ENCODE results near the gene ACOT2. TPM values are rescaled to one million over a fixed set of nuclear protein-coding genes. Genes with fewer than 3 reads are reported as not detected.

ACOT2 gene
- total RNA-seq, 1 experiment from 2014 or later: 23.4 TPM

DNA sequence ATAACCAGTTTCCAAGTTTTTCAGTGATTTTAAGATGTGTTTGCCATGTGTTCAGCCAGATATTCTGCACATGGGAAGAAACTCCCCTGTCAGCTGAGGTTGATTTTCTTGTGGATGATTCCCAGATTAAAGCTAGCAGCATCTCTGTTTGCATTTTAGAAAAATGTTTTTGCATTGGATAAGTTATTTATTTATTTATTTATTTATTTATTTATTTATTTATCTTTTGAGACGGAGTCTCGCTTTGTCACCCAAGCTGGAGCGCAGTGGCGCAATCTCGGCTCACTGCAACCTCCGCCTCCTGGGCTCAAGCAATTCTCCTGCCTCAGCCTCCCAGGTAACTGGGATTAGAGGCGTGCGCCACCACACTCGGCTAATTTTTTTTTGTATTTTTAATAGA, 25.5 kb downstream of the ACOT2 start:
- CTCF ChIA-PET: interaction anchor here (0.6 kb wide), 1 partner anchor 68 kb away, joined by 3 read pairs; no protein-coding TSS in a partner anchor
- DNase-seq (ENCODE audit: unreplicated experiment): no peak
- no peak overlapping the region for H3K4me3 Mint-ChIP-seq (ENCODE audit: unreplicated experiment)
- H3K36me3 Mint-ChIP-seq (ENCODE audit: insufficient read depth, unreplicated experiment): no peaks in the 10 kb centered on the region
- POLR2A ChIA-PET: no interaction called here
- H3K9me3 Mint-ChIP-seq (ENCODE audit: unreplicated experiment): no peaks in the 10 kb centered on the region
- no peak overlapping the region for H3K27ac Mint-ChIP-seq (ENCODE audit: low read depth, unreplicated experiment)
- no peaks in the 10 kb centered on the region for H3K4me1 Mint-ChIP-seq (ENCODE audit: insufficient read depth, unreplicated experiment)
- intact Hi-C loops (cut with micrococcal nuclease): no loop called here
- H3K27me3 Mint-ChIP-seq (ENCODE audit: insufficient read depth, unreplicated experiment): no peaks in the 10 kb centered on the region
- TF ChIP-seq, protein P1, sequence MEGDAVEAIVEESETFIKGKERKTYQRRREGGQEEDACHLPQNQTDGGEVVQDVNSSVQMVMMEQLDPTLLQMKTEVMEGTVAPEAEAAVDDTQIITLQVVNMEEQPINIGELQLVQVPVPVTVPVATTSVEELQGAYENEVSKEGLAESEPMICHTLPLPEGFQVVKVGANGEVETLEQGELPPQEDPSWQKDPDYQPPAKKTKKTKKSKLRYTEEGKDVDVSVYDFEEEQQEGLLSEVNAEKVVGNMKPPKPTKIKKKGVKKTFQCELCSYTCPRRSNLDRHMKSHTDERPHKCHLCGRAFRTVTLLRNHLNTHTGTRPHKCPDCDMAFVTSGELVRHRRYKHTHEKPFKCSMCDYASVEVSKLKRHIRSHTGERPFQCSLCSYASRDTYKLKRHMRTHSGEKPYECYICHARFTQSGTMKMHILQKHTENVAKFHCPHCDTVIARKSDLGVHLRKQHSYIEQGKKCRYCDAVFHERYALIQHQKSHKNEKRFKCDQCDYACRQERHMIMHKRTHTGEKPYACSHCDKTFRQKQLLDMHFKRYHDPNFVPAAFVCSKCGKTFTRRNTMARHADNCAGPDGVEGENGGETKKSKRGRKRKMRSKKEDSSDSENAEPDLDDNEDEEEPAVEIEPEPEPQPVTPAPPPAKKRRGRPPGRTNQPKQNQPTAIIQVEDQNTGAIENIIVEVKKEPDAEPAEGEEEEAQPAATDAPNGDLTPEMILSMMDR (IDR thresholded peaks at IDR 0.05; ENCODE audit: unreplicated experiment): no peak
- BruUV-seq (replicated peaks): no TSS peak

DNA sequence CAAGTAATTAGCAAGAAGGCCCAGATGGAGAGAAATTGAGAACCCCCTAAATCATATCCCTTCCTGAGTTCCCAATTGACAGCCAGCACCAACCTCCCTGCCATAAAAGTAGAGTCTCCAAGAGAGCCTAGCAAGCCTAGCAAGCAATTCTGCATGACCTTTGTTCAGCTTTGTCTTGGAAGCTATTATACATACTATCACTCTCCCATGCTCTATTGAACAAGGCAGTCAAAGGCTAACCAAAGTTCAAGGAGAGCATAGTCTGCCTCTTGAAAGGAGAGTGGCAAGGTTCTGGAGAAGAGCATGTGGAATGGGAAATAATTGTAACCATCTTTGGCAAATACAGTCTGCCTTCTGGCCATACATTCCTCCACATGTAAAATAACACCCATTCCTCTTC, 30.5 kb downstream of the ACOT2 start:
- intact Hi-C loops (cut with micrococcal nuclease): no loop called here
- H3K36me3 Mint-ChIP-seq (ENCODE audit: insufficient read depth, unreplicated experiment): no peaks in the 10 kb centered on the region
- no peaks in the 10 kb centered on the region for H3K9me3 Mint-ChIP-seq (ENCODE audit: unreplicated experiment)
- TF ChIP-seq, protein P1 (IDR thresholded peaks at IDR 0.05; ENCODE audit: unreplicated experiment): no peak
- ChIA-PET CTCF (interaction anchor here (0.7 to 2.0 kb wide), 5 partner anchors 28 to 304 kb away, joined by 3 to 7 read pairs (median 4); no protein-coding TSS in a partner anchor), POLR2A (no interaction called here)
- no peak overlapping the region for H3K4me3 Mint-ChIP-seq (ENCODE audit: unreplicated experiment)
- H3K4me1 Mint-ChIP-seq (ENCODE audit: insufficient read depth, unreplicated experiment): no peaks in the 10 kb centered on the region
- no peak overlapping the region for H3K27ac Mint-ChIP-seq (ENCODE audit: low read depth, unreplicated experiment)
- DNase-seq (ENCODE audit: unreplicated experiment): no peak
- BruUV-seq (replicated peaks): no TSS peak
- H3K27me3 Mint-ChIP-seq (ENCODE audit: insufficient read depth, unreplicated experiment): no peaks in the 10 kb centered on the region

DNA sequence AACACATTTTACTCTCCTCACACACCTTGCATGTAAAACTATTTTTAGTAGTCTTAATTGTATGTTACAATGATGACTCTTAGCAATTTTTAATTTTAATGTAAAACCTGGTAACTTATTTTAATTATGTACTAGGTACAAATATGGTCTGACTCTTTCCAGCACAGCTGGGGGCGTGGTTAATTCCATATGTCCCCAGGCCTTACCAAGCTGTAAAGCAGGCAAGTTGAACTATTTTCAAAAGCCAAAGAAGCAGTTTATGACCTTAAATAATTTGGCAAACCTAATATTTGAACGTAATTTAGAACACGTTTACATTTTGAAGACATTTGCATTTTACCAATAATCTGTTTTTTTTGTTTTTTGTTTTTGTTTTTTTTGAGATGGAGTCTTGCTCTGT, 34.0 kb downstream of the ACOT2 start:
- TF ChIP-seq, protein P1 (IDR thresholded peaks at IDR 0.05; ENCODE audit: unreplicated experiment): no peak
- ChIA-PET POLR2A (no interaction called here), CTCF (no interaction called here)
- BruUV-seq (replicated peaks): no TSS peak
- Mint-ChIP-seq H3K4me3 (ENCODE audit: unreplicated experiment) (no peak overlapping the region), H3K27me3 (ENCODE audit: insufficient read depth, unreplicated experiment) (no peaks in the 10 kb centered on the region), H3K9me3 (ENCODE audit: unreplicated experiment) (no peaks in the 10 kb centered on the region), H3K4me1 (ENCODE audit: insufficient read depth, unreplicated experiment) (no peaks in the 10 kb centered on the region), H3K36me3 (ENCODE audit: insufficient read depth, unreplicated experiment) (peaks cover 1% of the 10 kb centered on the region), H3K27ac (ENCODE audit: low read depth, unreplicated experiment) (no peak overlapping the region)
- intact Hi-C loops (cut with micrococcal nuclease): no loop called here
- no peak for DNase-seq (ENCODE audit: unreplicated experiment)

DNA sequence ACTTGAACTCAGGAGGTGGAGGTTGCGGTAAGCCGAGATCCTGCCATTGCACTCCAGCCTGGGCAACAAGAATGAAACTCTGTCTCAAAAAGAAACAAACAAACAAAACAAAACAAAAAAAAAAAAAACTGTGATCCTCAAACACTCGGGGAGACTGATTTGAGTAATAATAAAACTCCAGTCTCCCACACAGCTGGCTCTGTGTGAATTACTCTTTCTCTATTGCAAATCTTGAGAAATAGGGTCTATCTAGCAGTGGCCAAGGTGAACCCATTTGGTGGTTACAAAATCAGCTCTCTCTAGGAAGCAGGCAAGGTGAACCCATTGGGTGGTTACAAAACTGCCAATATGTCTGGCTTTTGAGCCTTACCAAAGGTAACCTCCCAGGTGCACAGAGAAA, 37.3 kb downstream of the ACOT2 start:
- no peaks in the 10 kb centered on the region for H3K9me3 Mint-ChIP-seq (ENCODE audit: unreplicated experiment)
- BruUV-seq (replicated peaks): no TSS peak
- TF ChIP-seq, protein P1 (IDR thresholded peaks at IDR 0.05; ENCODE audit: unreplicated experiment): no peak
- CTCF ChIA-PET: interaction anchor here (0.9 to 1.3 kb wide), 2 partner anchors 26 to 99 kb away, joined by 3 read pairs; no protein-coding TSS in a partner anchor
- peaks cover 6% of the 10 kb centered on the region for H3K36me3 Mint-ChIP-seq (ENCODE audit: insufficient read depth, unreplicated experiment)
- no peaks in the 10 kb centered on the region for H3K27me3 Mint-ChIP-seq (ENCODE audit: insufficient read depth, unreplicated experiment)
- H3K4me3 Mint-ChIP-seq (ENCODE audit: unreplicated experiment): no peak overlapping the region
- no peaks in the 10 kb centered on the region for H3K4me1 Mint-ChIP-seq (ENCODE audit: insufficient read depth, unreplicated experiment)
- H3K27ac Mint-ChIP-seq (ENCODE audit: low read depth, unreplicated experiment): no peak overlapping the region
- POLR2A ChIA-PET: no interaction called here
- no peak for DNase-seq (ENCODE audit: unreplicated experiment)
- intact Hi-C loops (cut with micrococcal nuclease): no loop called here

Measured in MCF 10A (cell line).